HEK293 (cell line): ENCODE measurements around the gene DBN1.

Source experiments
- CTCF ChIA-PET: fragments of 350-600 bp; formaldehyde crosslinking; extraction: SDS; loops from one replicate; lab custom pipeline; 2021; ENCODE audit warnings: antibody characterized with exemption; lab: Yijun Ruan, JAX
- POLR2A ChIA-PET: fragments of 300-600 bp; formaldehyde crosslinking; extraction: SDS; loops from one replicate; lab custom pipeline; 2020; ENCODE audit warnings: antibody characterized with exemption, inconsistent platforms; lab: Yijun Ruan, JAX
- H3K27ac ChIP-seq: fragments of 200-500 bp; sonication (Bioruptor generic); 2 replicates; pipeline ENCODE4 v1.5.1; 2014; ENCODE audit warnings: low read depth, low read length, control low read depth, inconsistent platforms; ENCODE audit errors: extremely low read depth
- H3K36me3 ChIP-seq, 2 experiments: fragments of 200-500 bp in 1 of 2; sonication (Bioruptor generic) in 1 of 2; 1 replicate in 1 of 2; 2 replicates in 1 of 2; pipeline ENCODE4 v1.5.1; 2014 to 2017; ENCODE audit warnings: inconsistent platforms in 2 of 2, low read length in 2 of 2; ENCODE audit not compliant: control insufficient read depth in 2 of 2, insufficient read depth in 1 of 2
- H3K4me1 ChIP-seq: fragments of 200-500 bp; sonication (Bioruptor generic); 2 replicates; pipeline ENCODE4 v1.5.1; 2014; ENCODE audit warnings: mild to moderate bottlenecking, low read length, inconsistent platforms; ENCODE audit not compliant: control insufficient read depth, insufficient read depth
- H3K4me3 ChIP-seq: 2 replicates; pipeline ENCODE4 v1.5.1; 2011; ENCODE audit warnings: low read depth, mild to moderate bottlenecking, control low read depth, low read length, moderate library complexity
- H3K9me3 ChIP-seq: fragments of 200-500 bp; sonication (Bioruptor generic); 2 replicates; pipeline ENCODE4 v1.5.1; 2014; ENCODE audit warnings: low read depth, low read length, inconsistent platforms; ENCODE audit not compliant: control insufficient read depth, insufficient read depth
- GLIS1 ChIP-seq: fragments of 450-650 bp; formaldehyde crosslinking; IDR thresholded peaks from 2 replicates; pipeline ENCODE4 v1.5.1; 2016; ENCODE audit warnings: missing biosample characterization, missing genetic modification characterization
- IKZF3 ChIP-seq: fragments of 450-650 bp; IDR thresholded peaks from 2 replicates; pipeline ENCODE4 v1.5.0; 2018; ENCODE audit warnings: missing biosample characterization, mild to moderate bottlenecking, missing genetic modification characterization, moderate library complexity
- KLF10 ChIP-seq: fragments of 450-650 bp; IDR thresholded peaks from 2 replicates; pipeline ENCODE4 v1.5.1; 2018; ENCODE audit warnings: missing biosample characterization, mild to moderate bottlenecking, missing genetic modification characterization
- REPIN1 ChIP-seq: fragments of 450-650 bp; formaldehyde crosslinking; IDR thresholded peaks from 2 replicates; pipeline ENCODE4 v1.5.1; 2017; ENCODE audit warnings: missing biosample characterization, missing genetic modification characterization, low read depth
- ZFP3 ChIP-seq: fragments of 450-650 bp; formaldehyde crosslinking; IDR thresholded peaks from 2 replicates; pipeline ENCODE4 v1.5.1; 2016; ENCODE audit warnings: low read depth, missing biosample characterization, missing genetic modification characterization
- ZIC2 ChIP-seq: fragments of 450-650 bp; formaldehyde crosslinking; IDR thresholded peaks from 2 replicates; pipeline ENCODE4 v1.5.1; 2016; ENCODE audit warnings: missing biosample characterization, missing genetic modification characterization
- ZNF19 ChIP-seq: fragments of 450-650 bp; formaldehyde crosslinking; IDR thresholded peaks from 2 replicates; pipeline ENCODE4; 2016; ENCODE audit warnings: missing biosample characterization, missing genetic modification characterization, low read depth
- ZNF366 ChIP-seq: fragments of 450-650 bp; formaldehyde crosslinking; conservative IDR thresholded peaks from 2 replicates; pipeline ENCODE4 v1.5.1; 2016; ENCODE audit warnings: missing biosample characterization, missing genetic modification characterization
- ZNF394 ChIP-seq: fragments of 450-650 bp; formaldehyde crosslinking; IDR thresholded peaks from 2 replicates; pipeline ENCODE4 v1.5.1; 2016; ENCODE audit warnings: missing biosample characterization, missing genetic modification characterization, mild to moderate bottlenecking, moderate library complexity, borderline replicate concordance
- ZNF473 ChIP-seq: fragments of 450-650 bp; formaldehyde crosslinking; IDR thresholded peaks from 2 replicates; pipeline ENCODE4 v1.5.1; 2017; ENCODE audit warnings: missing biosample characterization, missing genetic modification characterization
- ZNF549 ChIP-seq: fragments of 450-650 bp; IDR thresholded peaks from 2 replicates; pipeline ENCODE4 v1.5.1; 2018; ENCODE audit warnings: missing biosample characterization, missing genetic modification characterization, mild to moderate bottlenecking, inconsistent platforms, moderate library complexity
- ZNF555 ChIP-seq: fragments of 450-650 bp; formaldehyde crosslinking; conservative IDR thresholded peaks from 2 replicates; pipeline ENCODE4 v1.5.1; 2017; ENCODE audit warnings: missing biosample characterization, mild to moderate bottlenecking, missing genetic modification characterization, inconsistent platforms
- ZNF585B ChIP-seq: fragments of 450-650 bp; formaldehyde crosslinking; IDR thresholded peaks from 2 replicates; pipeline ENCODE4 v1.5.1; 2016; ENCODE audit warnings: missing biosample characterization, missing genetic modification characterization
- ZNF600 ChIP-seq: fragments of 450-650 bp; formaldehyde crosslinking; IDR thresholded peaks from 2 replicates; pipeline ENCODE4 v1.5.1; 2016; ENCODE audit warnings: missing biosample characterization, missing genetic modification characterization
- ZNF785 ChIP-seq: fragments of 450-650 bp; formaldehyde crosslinking; IDR thresholded peaks from 2 replicates; pipeline ENCODE4 v1.5.1; 2016; ENCODE audit warnings: missing biosample characterization, missing genetic modification characterization
- TF ChIP-seq, protein P1 (sequence below): IDR thresholded peaks from 2 replicates; pipeline ENCODE4 v1.6.1; 2011; ENCODE audit warnings: mild to moderate bottlenecking, low read depth, low read length, borderline replicate concordance
- TF ChIP-seq, protein P2 (sequence below): fragments of 450-650 bp; formaldehyde crosslinking; IDR thresholded peaks from 2 replicates; pipeline ENCODE4 v1.5.1; 2016; ENCODE audit warnings: missing biosample characterization, missing genetic modification characterization
- TF ChIP-seq, protein P3 (sequence below): fragments of 450-650 bp; formaldehyde crosslinking; IDR thresholded peaks from 2 replicates; pipeline ENCODE4 v1.5.1; 2016; ENCODE audit warnings: missing biosample characterization, missing genetic modification characterization
- TF ChIP-seq, protein P4 (sequence below): fragments of 450-650 bp; formaldehyde crosslinking; optimal IDR thresholded peaks from 2 replicates; pipeline ENCODE3; 2016; ENCODE audit warnings: missing biosample characterization, mild to moderate bottlenecking, missing genetic modification characterization
- TF ChIP-seq, protein P5 (sequence below): fragments of 450-650 bp; formaldehyde crosslinking; IDR thresholded peaks from 2 replicates; pipeline ENCODE4 v1.5.1; 2016; ENCODE audit warnings: missing biosample characterization, missing genetic modification characterization
- TF ChIP-seq, protein P6 (sequence below): sonication (generic); formaldehyde crosslinking; IDR thresholded peaks from 2 replicates; pipeline ENCODE4 v1.8.1; 2022; ENCODE audit warnings: mild to moderate bottlenecking, moderate library complexity, missing genetic modification reagents
- TF ChIP-seq, protein P7 (sequence below): fragments of 450-650 bp; formaldehyde crosslinking; IDR thresholded peaks from 2 replicates; pipeline ENCODE4 v1.5.1; 2016; ENCODE audit warnings: missing biosample characterization, missing genetic modification characterization, low read depth
- TF ChIP-seq, protein P8 (sequence below): fragments of 450-650 bp; IDR thresholded peaks from 2 replicates; pipeline ENCODE4 v1.5.1; 2018; ENCODE audit warnings: missing biosample characterization, missing genetic modification characterization
- TF ChIP-seq, protein P9 (sequence below): fragments of 450-650 bp; formaldehyde crosslinking; IDR thresholded peaks from 2 replicates; pipeline ENCODE4 v1.5.1; 2016; ENCODE audit warnings: missing biosample characterization, missing genetic modification characterization, borderline replicate concordance

DBN1 gene

DNA sequence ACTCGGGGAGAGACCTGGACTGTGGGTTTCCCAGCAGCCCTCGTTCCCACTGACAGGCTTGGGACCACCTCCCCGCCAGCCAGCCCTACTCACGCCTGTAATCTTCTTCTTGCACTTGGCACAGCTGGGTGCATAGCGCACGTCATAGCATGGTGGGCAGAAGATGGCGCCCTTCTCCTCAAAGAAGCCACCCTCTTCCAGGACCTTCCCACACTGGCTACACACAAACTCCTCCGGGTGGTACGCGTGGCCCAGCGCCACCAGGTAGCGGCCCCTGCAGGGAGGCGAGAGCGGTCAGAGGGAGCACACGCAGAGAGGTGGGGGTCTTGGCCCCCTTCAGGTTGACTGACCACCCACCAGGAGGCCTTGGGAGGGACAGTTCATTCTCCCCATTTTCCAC lies 14.5 kb upstream of the DBN1 start:
- no peaks in the 10 kb centered on the region for H3K4me1 ChIP-seq
- ChIA-PET POLR2A (interaction anchor here (1.1 kb wide), 1 partner anchor 16 kb away, joined by 3 read pairs; no protein-coding TSS in a partner anchor), CTCF (interaction anchor here (1.2 to 3.3 kb wide), 4 partner anchors 11 to 14 kb away, joined by 4 to 20 read pairs (median 6); no protein-coding TSS in a partner anchor)
- H3K9me3 ChIP-seq = no peaks in the 10 kb centered on the region
- TF ChIP-seq, protein P1, sequence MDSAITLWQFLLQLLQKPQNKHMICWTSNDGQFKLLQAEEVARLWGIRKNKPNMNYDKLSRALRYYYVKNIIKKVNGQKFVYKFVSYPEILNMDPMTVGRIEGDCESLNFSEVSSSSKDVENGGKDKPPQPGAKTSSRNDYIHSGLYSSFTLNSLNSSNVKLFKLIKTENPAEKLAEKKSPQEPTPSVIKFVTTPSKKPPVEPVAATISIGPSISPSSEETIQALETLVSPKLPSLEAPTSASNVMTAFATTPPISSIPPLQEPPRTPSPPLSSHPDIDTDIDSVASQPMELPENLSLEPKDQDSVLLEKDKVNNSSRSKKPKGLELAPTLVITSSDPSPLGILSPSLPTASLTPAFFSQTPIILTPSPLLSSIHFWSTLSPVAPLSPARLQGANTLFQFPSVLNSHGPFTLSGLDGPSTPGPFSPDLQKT = no peak
- TF ChIP-seq, protein P2, sequence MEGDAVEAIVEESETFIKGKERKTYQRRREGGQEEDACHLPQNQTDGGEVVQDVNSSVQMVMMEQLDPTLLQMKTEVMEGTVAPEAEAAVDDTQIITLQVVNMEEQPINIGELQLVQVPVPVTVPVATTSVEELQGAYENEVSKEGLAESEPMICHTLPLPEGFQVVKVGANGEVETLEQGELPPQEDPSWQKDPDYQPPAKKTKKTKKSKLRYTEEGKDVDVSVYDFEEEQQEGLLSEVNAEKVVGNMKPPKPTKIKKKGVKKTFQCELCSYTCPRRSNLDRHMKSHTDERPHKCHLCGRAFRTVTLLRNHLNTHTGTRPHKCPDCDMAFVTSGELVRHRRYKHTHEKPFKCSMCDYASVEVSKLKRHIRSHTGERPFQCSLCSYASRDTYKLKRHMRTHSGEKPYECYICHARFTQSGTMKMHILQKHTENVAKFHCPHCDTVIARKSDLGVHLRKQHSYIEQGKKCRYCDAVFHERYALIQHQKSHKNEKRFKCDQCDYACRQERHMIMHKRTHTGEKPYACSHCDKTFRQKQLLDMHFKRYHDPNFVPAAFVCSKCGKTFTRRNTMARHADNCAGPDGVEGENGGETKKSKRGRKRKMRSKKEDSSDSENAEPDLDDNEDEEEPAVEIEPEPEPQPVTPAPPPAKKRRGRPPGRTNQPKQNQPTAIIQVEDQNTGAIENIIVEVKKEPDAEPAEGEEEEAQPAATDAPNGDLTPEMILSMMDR (tag by site-specific recombination) = peak; percentile 52; the same call in 1 of the 2 replicates
- TF ChIP-seq, protein P3, sequence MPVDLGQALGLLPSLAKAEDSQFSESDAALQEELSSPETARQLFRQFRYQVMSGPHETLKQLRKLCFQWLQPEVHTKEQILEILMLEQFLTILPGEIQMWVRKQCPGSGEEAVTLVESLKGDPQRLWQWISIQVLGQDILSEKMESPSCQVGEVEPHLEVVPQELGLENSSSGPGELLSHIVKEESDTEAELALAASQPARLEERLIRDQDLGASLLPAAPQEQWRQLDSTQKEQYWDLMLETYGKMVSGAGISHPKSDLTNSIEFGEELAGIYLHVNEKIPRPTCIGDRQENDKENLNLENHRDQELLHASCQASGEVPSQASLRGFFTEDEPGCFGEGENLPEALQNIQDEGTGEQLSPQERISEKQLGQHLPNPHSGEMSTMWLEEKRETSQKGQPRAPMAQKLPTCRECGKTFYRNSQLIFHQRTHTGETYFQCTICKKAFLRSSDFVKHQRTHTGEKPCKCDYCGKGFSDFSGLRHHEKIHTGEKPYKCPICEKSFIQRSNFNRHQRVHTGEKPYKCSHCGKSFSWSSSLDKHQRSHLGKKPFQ (tag by site-specific recombination) = no peak
- TF ChIP-seq GLIS1 (tag by site-specific recombination) = no peak
- TF ChIP-seq ZNF549 (tag by site-specific recombination) = no peak
- TF ChIP-seq ZNF555 (tag by site-specific recombination) = no peak
- no peak for TF ChIP-seq KLF10
- TF ChIP-seq ZNF585B = no peak
- TF ChIP-seq, protein P4, sequence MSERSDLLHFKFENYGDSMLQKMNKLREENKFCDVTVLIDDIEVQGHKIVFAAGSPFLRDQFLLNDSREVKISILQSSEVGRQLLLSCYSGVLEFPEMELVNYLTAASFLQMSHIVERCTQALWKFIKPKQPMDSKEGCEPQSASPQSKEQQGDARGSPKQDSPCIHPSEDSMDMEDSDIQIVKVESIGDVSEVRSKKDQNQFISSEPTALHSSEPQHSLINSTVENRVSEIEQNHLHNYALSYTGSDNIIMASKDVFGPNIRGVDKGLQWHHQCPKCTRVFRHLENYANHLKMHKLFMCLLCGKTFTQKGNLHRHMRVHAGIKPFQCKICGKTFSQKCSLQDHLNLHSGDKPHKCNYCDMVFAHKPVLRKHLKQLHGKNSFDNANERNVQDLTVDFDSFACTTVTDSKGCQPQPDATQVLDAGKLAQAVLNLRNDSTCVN (tag by site-specific recombination) = no peak
- TF ChIP-seq, protein P5, sequence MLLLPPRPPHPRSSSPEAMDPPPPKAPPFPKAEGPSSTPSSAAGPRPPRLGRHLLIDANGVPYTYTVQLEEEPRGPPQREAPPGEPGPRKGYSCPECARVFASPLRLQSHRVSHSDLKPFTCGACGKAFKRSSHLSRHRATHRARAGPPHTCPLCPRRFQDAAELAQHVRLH = no peak
- TF ChIP-seq, protein P6, sequence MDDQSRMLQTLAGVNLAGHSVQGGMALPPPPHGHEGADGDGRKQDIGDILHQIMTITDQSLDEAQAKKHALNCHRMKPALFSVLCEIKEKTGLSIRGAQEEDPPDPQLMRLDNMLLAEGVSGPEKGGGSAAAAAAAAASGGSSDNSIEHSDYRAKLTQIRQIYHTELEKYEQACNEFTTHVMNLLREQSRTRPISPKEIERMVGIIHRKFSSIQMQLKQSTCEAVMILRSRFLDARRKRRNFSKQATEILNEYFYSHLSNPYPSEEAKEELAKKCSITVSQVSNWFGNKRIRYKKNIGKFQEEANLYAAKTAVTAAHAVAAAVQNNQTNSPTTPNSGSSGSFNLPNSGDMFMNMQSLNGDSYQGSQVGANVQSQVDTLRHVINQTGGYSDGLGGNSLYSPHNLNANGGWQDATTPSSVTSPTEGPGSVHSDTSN (CRISPR knock-in tag) = no peak
- no peak for TF ChIP-seq ZNF473 (tag by site-specific recombination)
- no peak for TF ChIP-seq REPIN1 (tag by site-specific recombination)
- no peak for TF ChIP-seq ZNF600 (tag by site-specific recombination)
- 0 out of 2 replicates have a peak, but pooled peaks have one; percentile 7 for TF ChIP-seq ZIC2 (tag by site-specific recombination)
- TF ChIP-seq, protein P7, sequence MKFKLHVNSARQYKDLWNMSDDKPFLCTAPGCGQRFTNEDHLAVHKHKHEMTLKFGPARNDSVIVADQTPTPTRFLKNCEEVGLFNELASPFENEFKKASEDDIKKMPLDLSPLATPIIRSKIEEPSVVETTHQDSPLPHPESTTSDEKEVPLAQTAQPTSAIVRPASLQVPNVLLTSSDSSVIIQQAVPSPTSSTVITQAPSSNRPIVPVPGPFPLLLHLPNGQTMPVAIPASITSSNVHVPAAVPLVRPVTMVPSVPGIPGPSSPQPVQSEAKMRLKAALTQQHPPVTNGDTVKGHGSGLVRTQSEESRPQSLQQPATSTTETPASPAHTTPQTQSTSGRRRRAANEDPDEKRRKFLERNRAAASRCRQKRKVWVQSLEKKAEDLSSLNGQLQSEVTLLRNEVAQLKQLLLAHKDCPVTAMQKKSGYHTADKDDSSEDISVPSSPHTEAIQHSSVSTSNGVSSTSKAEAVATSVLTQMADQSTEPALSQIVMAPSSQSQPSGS = no peak
- TF ChIP-seq ZNF394 (tag by site-specific recombination) = no peak
- TF ChIP-seq ZNF19 (tag by site-specific recombination) = no peak
- no peak for TF ChIP-seq ZNF366
- TF ChIP-seq, protein P8, sequence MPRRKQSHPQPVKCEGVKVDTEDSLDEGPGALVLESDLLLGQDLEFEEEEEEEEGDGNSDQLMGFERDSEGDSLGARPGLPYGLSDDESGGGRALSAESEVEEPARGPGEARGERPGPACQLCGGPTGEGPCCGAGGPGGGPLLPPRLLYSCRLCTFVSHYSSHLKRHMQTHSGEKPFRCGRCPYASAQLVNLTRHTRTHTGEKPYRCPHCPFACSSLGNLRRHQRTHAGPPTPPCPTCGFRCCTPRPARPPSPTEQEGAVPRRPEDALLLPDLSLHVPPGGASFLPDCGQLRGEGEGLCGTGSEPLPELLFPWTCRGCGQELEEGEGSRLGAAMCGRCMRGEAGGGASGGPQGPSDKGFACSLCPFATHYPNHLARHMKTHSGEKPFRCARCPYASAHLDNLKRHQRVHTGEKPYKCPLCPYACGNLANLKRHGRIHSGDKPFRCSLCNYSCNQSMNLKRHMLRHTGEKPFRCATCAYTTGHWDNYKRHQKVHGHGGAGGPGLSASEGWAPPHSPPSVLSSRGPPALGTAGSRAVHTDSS (tag by site-specific recombination) = no peak
- TF ChIP-seq IKZF3 (tag by site-specific recombination) = 0 out of 2 replicates have a peak, but pooled peaks have one; percentile 29
- TF ChIP-seq, protein P9, sequence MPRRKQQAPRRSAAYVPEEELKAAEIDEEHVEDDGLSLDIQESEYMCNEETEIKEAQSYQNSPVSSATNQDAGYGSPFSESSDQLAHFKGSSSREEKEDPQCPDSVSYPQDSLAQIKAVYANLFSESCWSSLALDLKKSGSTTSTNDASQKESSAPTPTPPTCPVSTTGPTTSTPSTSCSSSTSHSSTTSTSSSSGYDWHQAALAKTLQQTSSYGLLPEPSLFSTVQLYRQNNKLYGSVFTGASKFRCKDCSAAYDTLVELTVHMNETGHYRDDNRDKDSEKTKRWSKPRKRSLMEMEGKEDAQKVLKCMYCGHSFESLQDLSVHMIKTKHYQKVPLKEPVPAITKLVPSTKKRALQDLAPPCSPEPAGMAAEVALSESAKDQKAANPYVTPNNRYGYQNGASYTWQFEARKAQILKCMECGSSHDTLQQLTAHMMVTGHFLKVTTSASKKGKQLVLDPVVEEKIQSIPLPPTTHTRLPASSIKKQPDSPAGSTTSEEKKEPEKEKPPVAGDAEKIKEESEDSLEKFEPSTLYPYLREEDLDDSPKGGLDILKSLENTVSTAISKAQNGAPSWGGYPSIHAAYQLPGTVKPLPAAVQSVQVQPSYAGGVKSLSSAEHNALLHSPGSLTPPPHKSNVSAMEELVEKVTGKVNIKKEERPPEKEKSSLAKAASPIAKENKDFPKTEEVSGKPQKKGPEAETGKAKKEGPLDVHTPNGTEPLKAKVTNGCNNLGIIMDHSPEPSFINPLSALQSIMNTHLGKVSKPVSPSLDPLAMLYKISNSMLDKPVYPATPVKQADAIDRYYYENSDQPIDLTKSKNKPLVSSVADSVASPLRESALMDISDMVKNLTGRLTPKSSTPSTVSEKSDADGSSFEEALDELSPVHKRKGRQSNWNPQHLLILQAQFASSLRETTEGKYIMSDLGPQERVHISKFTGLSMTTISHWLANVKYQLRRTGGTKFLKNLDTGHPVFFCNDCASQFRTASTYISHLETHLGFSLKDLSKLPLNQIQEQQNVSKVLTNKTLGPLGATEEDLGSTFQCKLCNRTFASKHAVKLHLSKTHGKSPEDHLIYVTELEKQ (tag by site-specific recombination) = no peak
- no peak for TF ChIP-seq ZFP3
- no peak for TF ChIP-seq ZNF785 (tag by site-specific recombination)
- no peak overlapping the region for H3K4me3 ChIP-seq
- no peak overlapping the region for H3K27ac ChIP-seq
- peaks cover 16 to 80% of the 10 kb centered on the region in 2 experiments; a peak in 2 of 3 replicates for H3K36me3 ChIP-seq
